Right atrium auricular region (tissue), 2 donors: ENCODE results near the gene NTN5. TPM values are rescaled to one million over a fixed set of nuclear protein-coding genes. Genes with fewer than 3 reads are reported as not detected.
A peak's percentile ranks its signal among the peaks of the same experiment; 100 is the strongest.

Source experiments
- DNase-seq: peaks from one replicate; pipeline ENCODE4 v3.0.0-alpha.2; 2019; ENCODE audit warnings: low spot score
- H3K27ac ChIP-seq, 2 donors: fragments of 200-600 bp; sonication (generic); 1 replicate in 1 of 2; 2 replicates in 1 of 2; pipeline ENCODE4 v1.5.1; 2016 to 2019
- H3K27me3 ChIP-seq, 2 donors: fragments of 200-600 bp; sonication (generic); one replicate each; pipeline versions ENCODE4 v1.5.1 to v1.6.0; 2017 to 2019
- H3K36me3 ChIP-seq: fragments of 200-600 bp; sonication (generic); one replicate; pipeline ENCODE4 v1.5.1; 2016
- H3K4me1 ChIP-seq, 2 donors: fragments of 200-600 bp; sonication (generic); one replicate each; pipeline versions ENCODE4 v1.5.1 to v1.6.0; 2017 to 2019
- H3K4me3 ChIP-seq, 2 donors: fragments of 200-600 bp; sonication (generic); 1 replicate in 1 of 2; 2 replicates in 1 of 2; pipeline ENCODE4 v1.5.1; 2017 to 2019; ENCODE audit warnings: mild to moderate bottlenecking in 1 of 2, moderate library complexity in 1 of 2
- H3K9me3 ChIP-seq, 2 donors: fragments of 200-600 bp; sonication (generic); one replicate each; pipeline ENCODE4 v1.5.1; 2019
- CTCF ChIP-seq, 2 donors: fragments of 200-600 bp; sonication (generic); IDR thresholded peaks; one replicate each; pipeline ENCODE4 v1.5.1; 2019; ENCODE audit warnings: antibody characterized with exemption in 2 of 2
- total RNA-seq, 2 donors: library from RNA; depleted of rRNA; stranded (reverse); fragments of >200 nt; gene quantifications; one replicate each; pipeline ENCODE4 v1.1.0, GENCODE V29; 2016

NTN5 gene
- total RNA-seq, 2 donors from 2014 or later = 0.16 TPM; not detected in 1

GRCh38 chr19:48625891-48626327, 46.9 kb downstream of the NTN5 start:
- TF ChIP-seq CTCF (IDR thresholded peaks at IDR 0.05) = no peak
- DNase-seq = no peak
- H3K4me3 ChIP-seq = no peak overlapping the region
- peaks cover 0 to 41% of the 10 kb centered on the region in 2 donors for H3K4me1 ChIP-seq
- H3K9me3 ChIP-seq = no peaks in the 10 kb centered on the region
- H3K27ac ChIP-seq = no peak overlapping the region
- H3K27me3 ChIP-seq = no peaks in the 10 kb centered on the region
- H3K36me3 ChIP-seq = peaks cover 7% of the 10 kb centered on the region

GRCh38 chr19:48624791-48625723, 47.8 kb downstream of the NTN5 start:
- Histone ChIP-seq H3K27me3 (no peaks in the 10 kb centered on the region), H3K36me3 (peaks cover 7% of the 10 kb centered on the region), H3K27ac (peak overlapping the region; percentile 78 to 83), H3K4me3 (peak overlapping the region; percentile 36 to 57), H3K4me1 (peaks cover 0 to 35% of the 10 kb centered on the region in 2 donors), H3K9me3 (no peaks in the 10 kb centered on the region)
- TF ChIP-seq CTCF (IDR thresholded peaks at IDR 0.05) = no peak
- DNase-seq = no peak

GRCh38 chr19:48624067-48624594, 48.7 kb downstream of the NTN5 start:
- Histone ChIP-seq H3K9me3 (no peaks in the 10 kb centered on the region), H3K27ac (peak overlapping the region; percentile 78 to 83), H3K4me1 (peaks cover 0 to 35% of the 10 kb centered on the region in 2 donors), H3K4me3 (peak overlapping the region; percentile 36 to 57), H3K27me3 (no peaks in the 10 kb centered on the region), H3K36me3 (peaks cover 7% of the 10 kb centered on the region)
- no peak for TF ChIP-seq CTCF (IDR thresholded peaks at IDR 0.05)
- peak; percentile 97 for DNase-seq

GRCh38 chr19:48623556-48624066, 49.2 kb downstream of the NTN5 start:
- no peaks in the 10 kb centered on the region for H3K27me3 ChIP-seq
- peak overlapping the region in 1 of 2 donors; percentile 57 for H3K4me3 ChIP-seq
- DNase-seq = no peak
- no peaks in the 10 kb centered on the region for H3K9me3 ChIP-seq
- H3K36me3 ChIP-seq = peaks cover 7% of the 10 kb centered on the region
- H3K27ac ChIP-seq = peak overlapping the region; percentile 78 to 83
- no peak for TF ChIP-seq CTCF (IDR thresholded peaks at IDR 0.05)
- peaks cover 0 to 35% of the 10 kb centered on the region in 2 donors for H3K4me1 ChIP-seq

- H3K9me3 ChIP-seq = no peaks in the 10 kb centered on the region
- no peak for TF ChIP-seq CTCF (IDR thresholded peaks at IDR 0.05)
- H3K27ac ChIP-seq = peak overlapping the region; percentile 91 to 95
- peaks cover 0 to 62% of the 10 kb centered on the region in 2 donors for H3K4me1 ChIP-seq
- H3K36me3 ChIP-seq = peaks cover 28% of the 10 kb centered on the region
- DNase-seq = no peak
- no peaks in the 10 kb centered on the region for H3K27me3 ChIP-seq
- peak overlapping the region; percentile 74 to 76 for H3K4me3 ChIP-seq
Observed at GRCh38 chr19:48619692-48620585, 52.9 kb downstream of the NTN5 start.
